ENCODE data around the gene DBN1. TPM values are rescaled to one million over a fixed set of nuclear protein-coding genes. Genes with fewer than 3 reads are reported as not detected.

Gene DBN1
- total RNA-seq, 6 experiments from 2014 or later = 346 to 394 (median 358) TPM

DNA sequence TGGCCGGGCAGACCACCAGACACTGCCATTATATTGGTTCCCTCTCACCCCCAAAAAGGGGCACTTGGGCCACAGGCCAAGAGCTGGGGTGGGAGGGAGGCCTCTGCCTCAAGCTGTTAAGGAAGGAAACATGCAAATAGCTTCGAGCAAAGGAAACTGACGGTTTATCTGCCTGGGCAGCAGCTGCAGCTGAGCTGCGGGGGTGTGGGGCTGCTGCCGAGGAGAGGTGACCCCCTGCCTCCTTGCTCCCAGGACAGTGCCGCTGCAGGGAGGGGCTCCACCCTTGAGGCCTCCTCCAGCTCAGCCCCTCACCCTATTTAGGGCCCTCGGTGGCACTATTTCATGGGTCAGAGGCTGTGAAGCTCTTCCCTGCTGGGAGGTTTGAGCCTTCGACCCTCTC, 35.4 kb upstream of the DBN1 start:
- Mint-ChIP-seq H3K27ac (no peak overlapping the region), H3K4me1 (ENCODE audit: low read depth) (no peaks in the 10 kb centered on the region), H3K9me3 (no peaks in the 10 kb centered on the region), H3K27me3 (ENCODE audit: insufficient read depth) (no peaks in the 10 kb centered on the region; the same call in 1 of the 2 replicates), H3K4me3 (no peak overlapping the region), H3K36me3 (ENCODE audit: low read depth) (peaks cover 10% of the 10 kb centered on the region)
- TF ChIP-seq CTCF (IDR thresholded peaks at IDR 0.05) = no peak
- DNase-seq = no peak

DNA sequence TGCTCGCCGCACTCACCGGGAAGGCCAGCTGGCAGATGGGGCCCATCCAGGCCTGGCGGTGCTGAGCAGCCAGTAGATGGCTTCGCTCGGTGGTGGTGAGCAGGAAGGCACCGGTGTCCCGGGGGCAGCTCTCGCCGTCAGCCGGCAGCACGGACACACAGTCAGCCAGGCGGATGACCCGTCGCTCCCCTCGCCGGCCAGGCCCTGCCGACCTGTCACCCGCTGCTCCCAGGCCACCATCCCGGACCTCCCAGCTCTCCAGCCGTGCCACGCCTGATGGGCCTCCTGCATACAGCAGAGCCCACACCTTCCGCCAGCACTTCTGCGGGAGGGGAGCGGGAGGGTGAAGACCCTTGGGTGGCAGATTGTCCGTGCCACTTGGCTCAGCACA, 34.8 kb upstream of the DBN1 start:
- Mint-ChIP-seq H3K4me1 (ENCODE audit: low read depth) (no peaks in the 10 kb centered on the region), H3K9me3 (no peaks in the 10 kb centered on the region)
- TF ChIP-seq CTCF (IDR thresholded peaks at IDR 0.05) = no peak

DNA sequence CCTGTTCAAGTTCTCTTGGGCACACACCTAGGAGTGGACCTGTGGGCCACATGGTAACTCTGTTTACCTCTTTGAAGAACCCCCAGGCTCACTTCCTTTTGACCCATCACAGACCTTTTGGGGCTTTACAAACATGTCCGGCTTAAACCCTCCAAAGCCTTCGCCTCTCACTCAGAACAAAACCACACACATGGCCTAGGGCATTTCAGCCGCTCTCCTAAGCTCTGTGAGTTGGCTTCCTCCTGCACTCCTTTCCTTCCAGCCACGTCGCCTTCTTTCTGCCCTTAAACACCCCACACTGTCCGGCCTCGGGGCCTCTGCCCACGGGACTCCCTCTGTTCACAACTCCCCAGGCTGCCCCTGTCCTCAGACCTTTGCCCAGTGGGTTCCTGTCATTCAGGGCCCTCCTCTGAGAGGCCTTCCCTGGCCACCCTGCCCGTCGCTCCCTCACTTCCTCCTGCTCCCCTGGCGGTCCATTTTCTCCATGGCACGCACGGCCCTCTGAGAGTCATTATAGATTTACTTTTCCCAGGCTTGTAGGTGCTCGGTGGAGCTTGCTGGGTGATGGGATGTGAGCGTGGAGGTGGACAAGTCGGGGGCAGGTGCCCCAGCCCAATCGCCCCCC, 34.3 kb upstream of the DBN1 start:
- Mint-ChIP-seq H3K4me3 (no peak overlapping the region), H3K36me3 (ENCODE audit: low read depth) (peaks cover 8% of the 10 kb centered on the region; the same call in 1 of the 2 replicates)

More for the DNA sequence above, 34.8 kb upstream of the DBN1 start:
- H3K27ac Mint-ChIP-seq = no peak overlapping the region
- no peak overlapping the region for H3K4me3 Mint-ChIP-seq
- no peak for DNase-seq
- H3K36me3 Mint-ChIP-seq (ENCODE audit: low read depth) = peaks cover 8% of the 10 kb centered on the region; the same call in 1 of the 2 replicates
- H3K27me3 Mint-ChIP-seq (ENCODE audit: insufficient read depth) = no peaks in the 10 kb centered on the region; the same call in 1 of the 2 replicates

GRCh38 chr5:177507165-177507564, 33.7 kb upstream of the DBN1 start:
- peak; percentile 63 for TF ChIP-seq CTCF (IDR thresholded peaks at IDR 0.05)
- no peak for DNase-seq
- H3K4me1 Mint-ChIP-seq (ENCODE audit: low read depth) = no peaks in the 10 kb centered on the region
- H3K27ac Mint-ChIP-seq = no peak overlapping the region
- H3K36me3 Mint-ChIP-seq (ENCODE audit: low read depth) = peaks cover 8% of the 10 kb centered on the region; the same call in 1 of the 2 replicates
- H3K27me3 Mint-ChIP-seq (ENCODE audit: insufficient read depth) = no peaks in the 10 kb centered on the region; the same call in 1 of the 2 replicates
- H3K9me3 Mint-ChIP-seq = no peaks in the 10 kb centered on the region
- no peak overlapping the region for H3K4me3 Mint-ChIP-seq

More for the DNA sequence above, 34.3 kb upstream of the DBN1 start:
- Mint-ChIP-seq H3K4me1 (ENCODE audit: low read depth) (no peaks in the 10 kb centered on the region), H3K9me3 (no peaks in the 10 kb centered on the region), H3K27me3 (ENCODE audit: insufficient read depth) (no peaks in the 10 kb centered on the region; the same call in 1 of the 2 replicates), H3K27ac (no peak overlapping the region)
- TF ChIP-seq CTCF (IDR thresholded peaks at IDR 0.05) = no peak
- DNase-seq = no peak

- H3K36me3 Mint-ChIP-seq (ENCODE audit: low read depth) = no peaks in the 10 kb centered on the region
- no peak for DNase-seq
- H3K27me3 Mint-ChIP-seq (ENCODE audit: insufficient read depth) = peaks cover 2% of the 10 kb centered on the region
- no peak overlapping the region for H3K4me3 Mint-ChIP-seq
- H3K27ac Mint-ChIP-seq = no peak overlapping the region
- no peak for TF ChIP-seq CTCF (IDR thresholded peaks at IDR 0.05)
- peaks cover 10% of the 10 kb centered on the region for H3K4me1 Mint-ChIP-seq (ENCODE audit: low read depth)
- H3K9me3 Mint-ChIP-seq = no peaks in the 10 kb centered on the region
Observed at GRCh38 chr5:177505075-177505474, 31.6 kb upstream of the DBN1 start.

All from HFFc6 (cell line).